HCT116 (cell line): Measurements from ENCODE around the gene POR.

Experiments used
- EZH2 ChIP-seq: fragments of 200-600 bp; sonication (generic); IDR thresholded peaks from 2 replicates; pipeline ENCODE4 v1.6.1; 2017; ENCODE audit warnings: antibody characterized with exemption, mixed run types
- FOSL1 ChIP-seq: IDR thresholded peaks from 2 replicates; pipeline ENCODE4 v1.6.1; 2012; ENCODE audit warnings: low read depth
- JUND ChIP-seq: IDR thresholded peaks from 2 replicates; pipeline ENCODE4 v1.6.1; 2012
- POLR2A ChIP-seq: IDR thresholded peaks from 2 replicates; pipeline ENCODE4 v1.7.0; 2011; ENCODE audit warnings: borderline replicate concordance; ENCODE audit not compliant: insufficient read depth, insufficient read length; ENCODE audit errors: extremely low read depth
- POLR2AphosphoS5 ChIP-seq: IDR thresholded peaks from 2 replicates; pipeline ENCODE4 v1.6.1; 2011; ENCODE audit warnings: mild to moderate bottlenecking, low read depth, low read length, moderate library complexity
- SP1 ChIP-seq: IDR thresholded peaks from 2 replicates; pipeline ENCODE4 v1.6.1; 2012; ENCODE audit warnings: low read depth
- TF ChIP-seq, protein P1 (sequence below), 3 experiments: fragments of 200-600 bp in 1 of 3; sonication (generic) in 1 of 3; IDR thresholded peaks in 2 of 3; conservative IDR thresholded peaks in 1 of 3; 2 replicates each; pipeline ENCODE4 v1.5.1; 2012 to 2017; ENCODE audit warnings: low read depth in 2 of 3, low read length in 2 of 3, antibody characterized with exemption in 1 of 3, borderline replicate concordance in 1 of 3, control low read depth in 1 of 3, mild to moderate bottlenecking in 1 of 3, mixed read lengths in 1 of 3, mixed run types in 1 of 3, moderate library complexity in 1 of 3; ENCODE audit not compliant: insufficient read depth in 1 of 3
- TF ChIP-seq, protein P2 (sequence below): IDR thresholded peaks from 2 replicates; pipeline ENCODE4 v1.6.1; 2012; ENCODE audit warnings: low read depth
- TF ChIP-seq, protein P3 (sequence below): IDR thresholded peaks from 2 replicates; pipeline ENCODE4 v1.6.1; 2012

DNA sequence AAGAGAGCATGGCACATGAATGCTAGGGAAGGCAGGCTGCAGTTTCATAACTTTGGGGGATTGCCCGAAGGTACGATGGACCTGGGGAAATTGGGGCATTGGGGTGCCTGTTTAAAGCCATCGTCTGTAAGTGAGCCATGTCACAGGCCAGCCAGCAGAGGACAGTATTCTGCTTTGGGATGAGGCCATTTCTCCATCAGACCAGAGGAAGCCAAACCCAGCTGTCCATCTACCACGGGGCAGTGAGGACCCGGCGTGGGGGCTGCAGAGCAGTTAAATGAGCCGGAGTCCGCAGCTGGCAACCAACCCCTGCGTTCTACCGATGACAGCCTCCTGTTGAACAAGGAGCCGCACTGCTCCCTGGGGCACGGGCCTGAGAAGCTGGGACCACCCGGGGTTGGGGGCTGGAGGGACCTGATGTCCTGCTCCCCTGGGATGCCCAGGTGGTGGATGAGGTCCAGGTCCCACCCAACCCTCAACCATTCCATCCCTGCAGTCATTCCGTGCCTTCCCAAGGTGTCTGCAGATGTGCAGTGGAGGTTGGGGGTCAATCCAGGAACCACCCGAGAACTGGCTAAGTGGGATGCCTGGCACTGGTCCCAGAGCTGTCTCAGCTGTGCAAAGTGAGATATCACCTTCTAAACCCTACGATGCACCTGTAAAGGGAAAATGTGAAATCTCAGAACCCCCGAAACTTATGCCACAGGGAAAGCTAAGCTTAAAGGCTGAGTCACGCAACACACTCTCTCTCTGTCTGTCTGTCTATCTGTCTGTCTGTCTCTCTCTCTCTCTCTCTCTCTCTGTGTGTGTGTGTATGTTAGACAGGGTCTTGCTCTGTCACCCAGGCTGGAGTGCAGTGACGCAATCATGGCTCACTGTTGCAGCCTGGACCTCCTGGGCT is 48.2 kb upstream of the POR start:
- TF ChIP-seq, protein P1, sequence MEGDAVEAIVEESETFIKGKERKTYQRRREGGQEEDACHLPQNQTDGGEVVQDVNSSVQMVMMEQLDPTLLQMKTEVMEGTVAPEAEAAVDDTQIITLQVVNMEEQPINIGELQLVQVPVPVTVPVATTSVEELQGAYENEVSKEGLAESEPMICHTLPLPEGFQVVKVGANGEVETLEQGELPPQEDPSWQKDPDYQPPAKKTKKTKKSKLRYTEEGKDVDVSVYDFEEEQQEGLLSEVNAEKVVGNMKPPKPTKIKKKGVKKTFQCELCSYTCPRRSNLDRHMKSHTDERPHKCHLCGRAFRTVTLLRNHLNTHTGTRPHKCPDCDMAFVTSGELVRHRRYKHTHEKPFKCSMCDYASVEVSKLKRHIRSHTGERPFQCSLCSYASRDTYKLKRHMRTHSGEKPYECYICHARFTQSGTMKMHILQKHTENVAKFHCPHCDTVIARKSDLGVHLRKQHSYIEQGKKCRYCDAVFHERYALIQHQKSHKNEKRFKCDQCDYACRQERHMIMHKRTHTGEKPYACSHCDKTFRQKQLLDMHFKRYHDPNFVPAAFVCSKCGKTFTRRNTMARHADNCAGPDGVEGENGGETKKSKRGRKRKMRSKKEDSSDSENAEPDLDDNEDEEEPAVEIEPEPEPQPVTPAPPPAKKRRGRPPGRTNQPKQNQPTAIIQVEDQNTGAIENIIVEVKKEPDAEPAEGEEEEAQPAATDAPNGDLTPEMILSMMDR (IDR thresholded peaks at IDR 0.05 in 2 of 3, conservative IDR thresholded peaks at IDR 0.05 in 1 of 3; ENCODE audit: borderline replicate concordance in 1 of 3, insufficient read depth in 1 of 3, low read depth in 2 of 3, low read length in 2 of 3) = peak; percentile 92 to 98 (median 92)
- TF ChIP-seq, protein P2, sequence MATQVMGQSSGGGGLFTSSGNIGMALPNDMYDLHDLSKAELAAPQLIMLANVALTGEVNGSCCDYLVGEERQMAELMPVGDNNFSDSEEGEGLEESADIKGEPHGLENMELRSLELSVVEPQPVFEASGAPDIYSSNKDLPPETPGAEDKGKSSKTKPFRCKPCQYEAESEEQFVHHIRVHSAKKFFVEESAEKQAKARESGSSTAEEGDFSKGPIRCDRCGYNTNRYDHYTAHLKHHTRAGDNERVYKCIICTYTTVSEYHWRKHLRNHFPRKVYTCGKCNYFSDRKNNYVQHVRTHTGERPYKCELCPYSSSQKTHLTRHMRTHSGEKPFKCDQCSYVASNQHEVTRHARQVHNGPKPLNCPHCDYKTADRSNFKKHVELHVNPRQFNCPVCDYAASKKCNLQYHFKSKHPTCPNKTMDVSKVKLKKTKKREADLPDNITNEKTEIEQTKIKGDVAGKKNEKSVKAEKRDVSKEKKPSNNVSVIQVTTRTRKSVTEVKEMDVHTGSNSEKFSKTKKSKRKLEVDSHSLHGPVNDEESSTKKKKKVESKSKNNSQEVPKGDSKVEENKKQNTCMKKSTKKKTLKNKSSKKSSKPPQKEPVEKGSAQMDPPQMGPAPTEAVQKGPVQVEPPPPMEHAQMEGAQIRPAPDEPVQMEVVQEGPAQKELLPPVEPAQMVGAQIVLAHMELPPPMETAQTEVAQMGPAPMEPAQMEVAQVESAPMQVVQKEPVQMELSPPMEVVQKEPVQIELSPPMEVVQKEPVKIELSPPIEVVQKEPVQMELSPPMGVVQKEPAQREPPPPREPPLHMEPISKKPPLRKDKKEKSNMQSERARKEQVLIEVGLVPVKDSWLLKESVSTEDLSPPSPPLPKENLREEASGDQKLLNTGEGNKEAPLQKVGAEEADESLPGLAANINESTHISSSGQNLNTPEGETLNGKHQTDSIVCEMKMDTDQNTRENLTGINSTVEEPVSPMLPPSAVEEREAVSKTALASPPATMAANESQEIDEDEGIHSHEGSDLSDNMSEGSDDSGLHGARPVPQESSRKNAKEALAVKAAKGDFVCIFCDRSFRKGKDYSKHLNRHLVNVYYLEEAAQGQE = no peak
- TF ChIP-seq JUND (no peak), POLR2AphosphoS5 (no peak), POLR2A (no peak), EZH2 (no peak), FOSL1 (no peak), SP1 (no peak)
- TF ChIP-seq, protein P3, sequence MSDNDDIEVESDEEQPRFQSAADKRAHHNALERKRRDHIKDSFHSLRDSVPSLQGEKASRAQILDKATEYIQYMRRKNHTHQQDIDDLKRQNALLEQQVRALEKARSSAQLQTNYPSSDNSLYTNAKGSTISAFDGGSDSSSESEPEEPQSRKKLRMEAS = no peak
